ENCODE measurements around the gene UPP2. TPM values are rescaled to one million over a fixed set of nuclear protein-coding genes. Genes with fewer than 3 reads are reported as not detected.

Gene UPP2
- total RNA-seq, 4 donors from 2014 or later, result not detected

GRCh38 chr2:158153270-158154015 lies 51.8 kb downstream of the UPP2 start:
- Histone ChIP-seq H3K27ac (no peak overlapping the region), H3K9me3 (peaks cover 7% of the 10 kb centered on the region), H3K4me3 (no peak overlapping the region), H3K36me3 (no peaks in the 10 kb centered on the region), H3K4me1 (no peaks in the 10 kb centered on the region), H3K27me3 (no peaks in the 10 kb centered on the region)
- WGBS, result 86% methylated on average over 2 of the region's 3 CpGs
- no peak for TF ChIP-seq EP300 (IDR thresholded peaks at IDR 0.05)
- TF ChIP-seq POLR2A (IDR thresholded peaks at IDR 0.05), result no peak
- TF ChIP-seq POLR2AphosphoS5 (IDR thresholded peaks at IDR 0.05), result no peak
- DNase-seq (ENCODE audit: low spot score in 2 of 2), result no peak

- Histone ChIP-seq H3K4me1 (no peaks in the 10 kb centered on the region), H3K4me3 (no peak overlapping the region), H3K27ac (no peak overlapping the region), H3K27me3 (no peaks in the 10 kb centered on the region), H3K36me3 (no peaks in the 10 kb centered on the region), H3K9me3 (peaks cover 7% of the 10 kb centered on the region)
- no peak for TF ChIP-seq EP300 (IDR thresholded peaks at IDR 0.05)
- TF ChIP-seq POLR2AphosphoS5 (IDR thresholded peaks at IDR 0.05), result no peak
- TF ChIP-seq CTCF (IDR thresholded peaks at IDR 0.05), result no peak
- TF ChIP-seq POLR2A (IDR thresholded peaks at IDR 0.05), result no peak
- DNase-seq (ENCODE audit: low spot score in 2 of 2), result no peak
Observed at GRCh38 chr2:158154596-158154995, 52.9 kb downstream of the UPP2 start.

- WGBS, result 42% methylated on average over 2 of the region's 2 CpGs
- Histone ChIP-seq H3K4me1 (no peaks in the 10 kb centered on the region), H3K36me3 (no peaks in the 10 kb centered on the region), H3K9me3 (no peaks in the 10 kb centered on the region), H3K27ac (no peak overlapping the region), H3K27me3 (no peaks in the 10 kb centered on the region), H3K4me3 (no peak overlapping the region)
- TF ChIP-seq POLR2AphosphoS5 (IDR thresholded peaks at IDR 0.05), result no peak
- TF ChIP-seq EP300 (IDR thresholded peaks at IDR 0.05), result no peak
- TF ChIP-seq CTCF (IDR thresholded peaks at IDR 0.05), result no peak
- no peak for TF ChIP-seq POLR2A (IDR thresholded peaks at IDR 0.05)
- no peak for DNase-seq (ENCODE audit: low spot score in 2 of 2)
Observed at GRCh38 chr2:158172719-158173118, 71.0 kb downstream of the UPP2 start.

GRCh38 chr2:158174495-158174894 lies 72.8 kb downstream of the UPP2 start:
- Histone ChIP-seq H3K4me1 (no peaks in the 10 kb centered on the region), H3K27ac (no peak overlapping the region), H3K4me3 (no peak overlapping the region), H3K9me3 (no peaks in the 10 kb centered on the region), H3K36me3 (no peaks in the 10 kb centered on the region), H3K27me3 (no peaks in the 10 kb centered on the region)
- 60% methylated on average over 1 of the region's 1 CpG for WGBS
- TF ChIP-seq EP300 (IDR thresholded peaks at IDR 0.05) (no peak), POLR2A (IDR thresholded peaks at IDR 0.05) (no peak), CTCF (IDR thresholded peaks at IDR 0.05) (no peak), POLR2AphosphoS5 (IDR thresholded peaks at IDR 0.05) (no peak)
- DNase-seq (ENCODE audit: low spot score in 2 of 2), result no peak

- no peaks in the 10 kb centered on the region for H3K4me1 ChIP-seq
- no peaks in the 10 kb centered on the region for H3K27me3 ChIP-seq
- DNase-seq (ENCODE audit: low spot score in 2 of 2), result no peak
- TF ChIP-seq POLR2AphosphoS5 (IDR thresholded peaks at IDR 0.05) (no peak), EP300 (IDR thresholded peaks at IDR 0.05) (no peak), POLR2A (IDR thresholded peaks at IDR 0.05) (no peak), CTCF (IDR thresholded peaks at IDR 0.05) (no peak)
- no peak overlapping the region for H3K4me3 ChIP-seq
- H3K36me3 ChIP-seq, result no peaks in the 10 kb centered on the region
- 94% methylated on average over 5 of the region's 5 CpGs for WGBS
- no peaks in the 10 kb centered on the region for H3K9me3 ChIP-seq
- no peak overlapping the region for H3K27ac ChIP-seq
Observed at GRCh38 chr2:158174956-158175355, 73.3 kb downstream of the UPP2 start.
